ENCODE data around the gene ART3.

DNA sequence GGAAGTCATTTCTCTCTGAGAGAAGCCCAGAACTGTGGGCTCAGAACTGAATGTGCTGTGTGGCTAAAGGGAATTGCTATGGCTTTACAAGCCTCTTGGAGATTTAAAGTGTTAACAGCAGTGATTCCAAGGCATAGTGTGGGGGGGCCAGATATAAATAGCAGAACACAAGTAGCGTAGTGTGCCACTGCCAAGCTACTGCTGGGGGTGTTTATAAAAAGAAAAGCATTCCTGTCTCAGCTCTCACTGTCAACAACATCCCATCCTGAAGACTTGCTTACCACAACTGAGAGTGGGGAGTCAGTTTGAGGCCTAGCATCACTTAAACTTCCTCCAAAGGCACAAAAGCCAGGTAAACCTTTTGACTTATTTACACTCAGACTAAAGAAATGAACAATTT is at the start of gene ART3:
- TF ChIP-seq CTCF (IDR thresholded peaks at IDR 0.05) (no peak), CEBPB (IDR thresholded peaks at IDR 0.05) (no peak), POLR2A (IDR thresholded peaks at IDR 0.05; ENCODE audit: low read length) (no peak), RAD21 (conservative IDR thresholded peaks at IDR 0.05 in 1 of 2, IDR thresholded peaks at IDR 0.05 in 1 of 2) (no peak), KDM5A (IDR thresholded peaks at IDR 0.05) (no peak), FOSB (CRISPR knock-in tag; IDR thresholded peaks at IDR 0.05) (no peak), RNF2 (IDR thresholded peaks at IDR 0.05; ENCODE audit: borderline replicate concordance, low read depth) (no peak)
